NCI-H1436 treated with DMSO at 0.1 percent for 48 hours (cell line): ENCODE data around the gene PACRG.

Experiments
- DNase-seq: peaks from one replicate; lab custom pipeline; 2025; lab: John Stamatoyannopoulos, UW

The PACRG gene

GRCh38 chr6:163354085-163354484 lies 626.3 kb downstream of the PACRG start:
- DNase-seq: no peak

GRCh38 chr6:163354761-163355425 lies 627.1 kb downstream of the PACRG start:
- no peak for DNase-seq

GRCh38 chr6:163355426-163355991 lies 627.7 kb downstream of the PACRG start:
- DNase-seq: no peak

- no peak for DNase-seq
Observed at GRCh38 chr6:163356324-163356723, 628.5 kb downstream of the PACRG start.

- no peak for DNase-seq
Observed at GRCh38 chr6:163356743-163357142, 629.0 kb downstream of the PACRG start.

- DNase-seq: no peak
Observed at GRCh38 chr6:163364641-163365040, 636.9 kb downstream of the PACRG start.
